Measurements from ENCODE around the gene FRMD4A.

Gene FRMD4A

GRCh38 chr10:14182781-14183180 lies 147.9 kb downstream of the FRMD4A start:
- DNase-seq, result no peak

GRCh38 chr10:14181567-14181936 lies 149.2 kb downstream of the FRMD4A start:
- DNase-seq, result no peak

- no peak for DNase-seq
Observed at GRCh38 chr10:14180911-14181566, 149.7 kb downstream of the FRMD4A start.

GRCh38 chr10:14179251-14179650 lies 151.5 kb downstream of the FRMD4A start:
- no peak for DNase-seq

GRCh38 chr10:14173706-14174594 lies 156.8 kb downstream of the FRMD4A start:
- no peak for DNase-seq

- no peak for DNase-seq
Observed at GRCh38 chr10:14173391-14173705, 157.4 kb downstream of the FRMD4A start.

- no peak for DNase-seq
Observed at GRCh38 chr10:14172336-14172950, 158.3 kb downstream of the FRMD4A start.

- no peak for DNase-seq
Observed at GRCh38 chr10:14171336-14171735, 159.4 kb downstream of the FRMD4A start.

- DNase-seq, result no peak
Observed at GRCh38 chr10:14163377-14164086, 167.2 kb downstream of the FRMD4A start.

- DNase-seq, result no peak
Observed at GRCh38 chr10:14162629-14163344, 167.9 kb downstream of the FRMD4A start.

GRCh38 chr10:14162061-14162460 lies 168.7 kb downstream of the FRMD4A start:
- DNase-seq, result no peak

- DNase-seq, result no peak
Observed at GRCh38 chr10:14160299-14160698, 170.4 kb downstream of the FRMD4A start.

- no peak for DNase-seq
Observed at GRCh38 chr10:14158575-14158974, 172.1 kb downstream of the FRMD4A start.

GRCh38 chr10:14156104-14156503 lies 174.6 kb downstream of the FRMD4A start:
- no peak for DNase-seq

GRCh38 chr10:14153570-14154055 lies 177.1 kb downstream of the FRMD4A start:
- no peak for DNase-seq

- DNase-seq, result no peak
Observed at GRCh38 chr10:14151571-14151970, 179.2 kb downstream of the FRMD4A start.

GRCh38 chr10:14150526-14150925 lies 180.2 kb downstream of the FRMD4A start:
- no peak for DNase-seq

- DNase-seq, result no peak
Observed at GRCh38 chr10:14146501-14146900, 184.2 kb downstream of the FRMD4A start.

GRCh38 chr10:14146025-14146424 lies 184.7 kb downstream of the FRMD4A start:
- no peak for DNase-seq

GRCh38 chr10:14144451-14144850 lies 186.3 kb downstream of the FRMD4A start:
- no peak for DNase-seq

GRCh38 chr10:14142606-14143250 lies 188.0 kb downstream of the FRMD4A start:
- DNase-seq, result no peak

GRCh38 chr10:14141283-14141682 lies 189.4 kb downstream of the FRMD4A start:
- DNase-seq, result no peak
